SK-N-SH (cell line): ENCODE measurements around the gene PCBD1. TPM values are rescaled to one million over a fixed set of nuclear protein-coding genes. Genes with fewer than 3 reads are reported as not detected.

Source experiments
- CTCF ChIA-PET: fragments of 300-600, 350-600 bp; formaldehyde crosslinking; extraction: SDS; loops from one replicate; lab custom pipeline; 2021; lab: Yijun Ruan, JAX
- POLR2A ChIA-PET: fragments of 350-600 bp; sonication (Branson Sonifier 250); formaldehyde crosslinking; extraction: SDS; loops from one replicate; lab custom pipeline; 2020; ENCODE audit warnings: antibody characterized with exemption, inconsistent platforms; lab: Yijun Ruan, JAX
- DNase-seq: peaks from one replicate; pipeline ENCODE4 v3.0.0; 2012
- H2AFZ ChIP-seq: fragments of 200-600 bp; sonication (generic); 2 replicates; pipeline ENCODE4 v1.8.1; 2016; ENCODE audit warnings: antibody characterized with exemption, mild to moderate bottlenecking, low read depth
- H3F3A ChIP-seq: fragments of 200-600 bp; sonication (generic); replicated peaks from 2 replicates; pipeline ENCODE3; 2016; ENCODE audit warnings: antibody characterized with exemption, mild to moderate bottlenecking; ENCODE audit not compliant: insufficient read depth
- H3K27ac ChIP-seq, 2 experiments: fragments of 200-500 bp in 1 of 2; fragments of 200-600 bp in 1 of 2; sonication (Bioruptor generic) in 1 of 2; sonication (generic), shearing (Covaris generic) in 1 of 2; 2 replicates each; pipeline versions ENCODE4 v1.5.1 to v1.6.1; 2014 to 2016; ENCODE audit warnings: low read depth in 2 of 2, inconsistent platforms in 1 of 2, low read length in 1 of 2, mild to moderate bottlenecking in 1 of 2, mixed read lengths in 1 of 2
- H3K27me3 ChIP-seq: fragments of 200-600 bp; sonication (generic), shearing (Covaris generic); 2 replicates; pipeline ENCODE4 v1.6.1; 2016; ENCODE audit warnings: mixed run types; ENCODE audit not compliant: insufficient read depth
- H3K36me3 ChIP-seq, 2 experiments: fragments of 200-500 bp in 1 of 2; fragments of 200-600 bp in 1 of 2; sonication (Bioruptor generic) in 1 of 2; sonication (generic) in 1 of 2; replicated peaks in 1 of 2; 2 replicates each; pipeline versions ENCODE3 to v1.5.1; 2014 to 2016; ENCODE audit warnings: low read length in 1 of 2, mild to moderate bottlenecking in 1 of 2; ENCODE audit not compliant: insufficient read depth in 2 of 2, control insufficient read depth in 1 of 2
- H3K4me1 ChIP-seq, 2 experiments: fragments of 200-500 bp in 1 of 2; fragments of 200-600 bp in 1 of 2; sonication (Bioruptor generic) in 1 of 2; sonication (generic), shearing (Covaris generic) in 1 of 2; 2 replicates each; pipeline versions ENCODE4 v1.5.1 to v1.6.1; 2014 to 2016; ENCODE audit warnings: low read depth in 1 of 2, low read length in 1 of 2, mixed run types in 1 of 2; ENCODE audit not compliant: insufficient read depth in 2 of 2, control insufficient read depth in 1 of 2
- H3K4me2 ChIP-seq: fragments of 200-600 bp; sonication (generic), shearing (Covaris generic); 2 replicates; pipeline ENCODE4 v1.6.1; 2017; ENCODE audit warnings: mixed run types
- H3K4me3 ChIP-seq, 2 experiments: fragments of 200-500 bp in 1 of 2; fragments of 200-600 bp in 1 of 2; sonication (Bioruptor generic) in 1 of 2; sonication (generic), shearing (Covaris generic) in 1 of 2; 2 replicates each; pipeline versions ENCODE4 v1.5.1 to v1.8.1; 2014 to 2016; ENCODE audit warnings: low read depth in 2 of 2, inconsistent platforms in 1 of 2, low read length in 1 of 2, mild to moderate bottlenecking in 1 of 2, mixed read lengths in 1 of 2, moderate library complexity in 1 of 2
- H3K79me2 ChIP-seq: fragments of 200-600 bp; sonication (generic); 2 replicates; pipeline ENCODE4 v1.8.1; 2017; ENCODE audit warnings: mild to moderate bottlenecking; ENCODE audit not compliant: insufficient read depth
- H3K9ac ChIP-seq: fragments of 200-600 bp; sonication (generic); 2 replicates; pipeline ENCODE4 v1.6.1; 2017; ENCODE audit warnings: mixed run types
- H3K9me2 ChIP-seq: fragments of 200-600 bp; sonication (generic); 2 replicates; pipeline ENCODE4 v1.6.1; 2017; ENCODE audit warnings: mixed run types
- H3K9me3 ChIP-seq: fragments of 200-600 bp; sonication (generic); 2 replicates; pipeline ENCODE4 v1.6.1; 2017; ENCODE audit warnings: mixed run types, mild to moderate bottlenecking, moderate library complexity
- H4K20me1 ChIP-seq: fragments of 200-600 bp; sonication (generic); 2 replicates; pipeline ENCODE4 v1.6.1; 2017; ENCODE audit warnings: mild to moderate bottlenecking, mixed run types; ENCODE audit not compliant: insufficient read depth
- CHD2 ChIP-seq: fragments of 150-350 bp; IDR thresholded peaks from 2 replicates; pipeline ENCODE4 v1.6.1; 2018; ENCODE audit warnings: low read length; ENCODE audit not compliant: partially characterized antibody
- CTCF ChIP-seq: fragments of 200-600 bp; sonication (generic); IDR thresholded peaks from 2 replicates; pipeline ENCODE4 v1.6.1; 2017; ENCODE audit warnings: antibody characterized with exemption, mild to moderate bottlenecking, moderate library complexity
- ELF1 ChIP-seq: IDR thresholded peaks from 2 replicates; pipeline ENCODE4 v1.4.0; 2012
- EP300 ChIP-seq, 2 experiments: IDR thresholded peaks; 2 replicates each; pipeline versions ENCODE4 v1.4.0 to v1.6.1; 2012; ENCODE audit warnings: borderline replicate concordance in 1 of 2, low read depth in 1 of 2, low read length in 1 of 2
- EZH2phosphoT487 ChIP-seq: fragments of 200-600 bp; sonication (generic); IDR thresholded peaks from 2 replicates; pipeline ENCODE4 v1.6.1; 2017; ENCODE audit warnings: low read depth, mixed run types, mild to moderate bottlenecking, antibody characterized with exemption, moderate library complexity, borderline replicate concordance
- FOSL2 ChIP-seq: IDR thresholded peaks from 2 replicates; pipeline ENCODE4 v1.4.0; 2012; ENCODE audit warnings: low read depth, mild to moderate bottlenecking, moderate library complexity, borderline replicate concordance
- FOXM1 ChIP-seq: IDR thresholded peaks from 2 replicates; pipeline ENCODE4 v1.4.0; 2012; ENCODE audit warnings: low read depth, mild to moderate bottlenecking
- GABPA ChIP-seq: IDR thresholded peaks from 2 replicates; pipeline ENCODE4 v1.4.0; 2012; ENCODE audit warnings: low read depth, mild to moderate bottlenecking
- GATA2 ChIP-seq: sonication (generic); formaldehyde crosslinking; IDR thresholded peaks from 2 replicates; pipeline ENCODE4 v1.5.0; 2020; ENCODE audit warnings: mild to moderate bottlenecking, missing genetic modification reagents
- IRF3 ChIP-seq: fragments of 150-350 bp; IDR thresholded peaks from 2 replicates; pipeline ENCODE4 v1.6.1; 2016; ENCODE audit warnings: mild to moderate bottlenecking, low read depth, low read length
- MAX ChIP-seq: IDR thresholded peaks from 2 replicates; pipeline ENCODE4 v1.4.0; 2012; ENCODE audit warnings: low read depth
- MEF2A ChIP-seq: IDR thresholded peaks from 2 replicates; pipeline ENCODE4 v1.4.0; 2012; ENCODE audit warnings: low read depth, borderline replicate concordance
- NFIC ChIP-seq: IDR thresholded peaks from 2 replicates; pipeline ENCODE4 v1.4.0; 2012; ENCODE audit warnings: borderline replicate concordance
- NRF1 ChIP-seq: IDR thresholded peaks from 2 replicates; pipeline ENCODE4 v1.6.1; 2012; ENCODE audit warnings: low read depth, mild to moderate bottlenecking, low read length
- PBX3 ChIP-seq: IDR thresholded peaks from 2 replicates; pipeline ENCODE4; 2012
- RAD21 ChIP-seq: IDR thresholded peaks from 2 replicates; pipeline ENCODE4 v1.6.1; 2012; ENCODE audit warnings: mild to moderate bottlenecking, low read length
- RFX5 ChIP-seq: IDR thresholded peaks from 2 replicates; pipeline ENCODE4 v1.6.1; 2012; ENCODE audit warnings: mild to moderate bottlenecking, improper control_type of control experiment, low read length
- SIN3A ChIP-seq: IDR thresholded peaks from 2 replicates; pipeline ENCODE4 v1.6.1; 2012; ENCODE audit warnings: low read depth, mild to moderate bottlenecking, low read length, moderate library complexity, borderline replicate concordance
- TAF1 ChIP-seq: IDR thresholded peaks from 2 replicates; pipeline ENCODE4 v1.6.1; 2012; ENCODE audit warnings: low read depth, mild to moderate bottlenecking, low read length, moderate library complexity, borderline replicate concordance
- USF2 ChIP-seq: fragments of 150-350 bp; IDR thresholded peaks from 2 replicates; pipeline ENCODE4 v1.6.1; 2017; ENCODE audit warnings: antibody characterized with exemption, low read length, low read depth, borderline replicate concordance
- YY1 ChIP-seq: IDR thresholded peaks from 2 replicates; pipeline ENCODE4 v1.4.0; 2012; ENCODE audit warnings: low read depth, mild to moderate bottlenecking
- WGBS: methylation state at CpG from one replicate; pipeline ENCODE4 v1.1.6; 2017; ENCODE audit warnings: low lambda C conversion rate; 5-methylcytosine and 5-hydroxymethylcytosine counted together
- polyA plus RNA-seq, 3 experiments: library from polyadenylated mRNA; depleted of rRNA; stranded (reverse); fragments of >200 nt; gene quantifications; 2 replicates each; pipeline ENCODE4 v1.2.3, GENCODE V29; 2012

The PCBD1 gene
- polyA plus RNA-seq, 1 of the 3 experiments (the other 2 are of a cell fraction): 112 TPM

GRCh38 chr10:70872291-70872690 is 16.1 kb downstream of the PCBD1 start:
- H3K27ac ChIP-seq: peak overlapping the region in 1 of 2 experiments; percentile 74; a peak in 2 of 4 replicates
- POLR2A ChIA-PET: interaction anchor here (0.7 kb wide), 1 partner anchor 118 kb away, joined by 3 read pairs; no protein-coding TSS in a partner anchor

GRCh38 chr10:70866424-70866823 is 21.9 kb downstream of the PCBD1 start:
- Histone ChIP-seq H3K4me1 (peaks cover 0 to 12% of the 10 kb centered on the region in 2 experiments; a peak in 2 of 4 replicates), H3K4me2 (no peak overlapping the region), H3K79me2 (no peaks in the 10 kb centered on the region), H2AFZ (no peak overlapping the region), H3K9me3 (no peaks in the 10 kb centered on the region), H3K9ac (no peak overlapping the region), H3F3A (no peaks in the 10 kb centered on the region), H3K27me3 (no peaks in the 10 kb centered on the region), H4K20me1 (no peaks in the 10 kb centered on the region), H3K9me2 (no peaks in the 10 kb centered on the region), H3K27ac (no peak overlapping the region), H3K4me3 (no peak overlapping the region), H3K36me3 (peaks cover 37 to 42% of the 10 kb centered on the region in 2 experiments)
- WGBS: 98% methylated on average over 4 of the region's 4 CpGs
- ChIA-PET POLR2A (no interaction called here), CTCF (interaction anchor here (0.6 to 1.1 kb wide), 3 partner anchors 12 to 50 kb away, joined by 3 read pairs; no protein-coding TSS in a partner anchor)
- DNase-seq: no peak
- no peak for TF ChIP-seq EZH2phosphoT487
- no peak for TF ChIP-seq CHD2
- TF ChIP-seq EP300 (IDR thresholded peaks at IDR 0.05; ENCODE audit: borderline replicate concordance in 1 of 2, low read depth in 1 of 2, low read length in 1 of 2): no peak
- TF ChIP-seq CTCF: no peak
- no peak for TF ChIP-seq FOSL2
- no peak for TF ChIP-seq NFIC
- TF ChIP-seq USF2: no peak

More at GRCh38 chr10:70872291-70872690, 16.1 kb downstream of the PCBD1 start:
- H4K20me1 ChIP-seq: no peaks in the 10 kb centered on the region
- H3K9me3 ChIP-seq: no peaks in the 10 kb centered on the region
- no peak overlapping the region for H3K4me2 ChIP-seq
- peaks cover 40 to 62% of the 10 kb centered on the region in 2 experiments for H3K36me3 ChIP-seq
- H3K4me1 ChIP-seq: peaks cover 0 to 26% of the 10 kb centered on the region in 2 experiments; a peak in 2 of 4 replicates
- H3K9me2 ChIP-seq: no peaks in the 10 kb centered on the region
- DNase-seq: no peak
- H3K9ac ChIP-seq: no peak overlapping the region
- H3K79me2 ChIP-seq: no peaks in the 10 kb centered on the region
- CTCF ChIA-PET: interaction anchor here (0.5 to 2.9 kb wide), 5 partner anchors 14 to 323 kb away, joined by 3 to 14 read pairs (median 3); partner anchors contain the start of gene SGPL1
- H3F3A ChIP-seq: no peaks in the 10 kb centered on the region
- no peak overlapping the region for H3K4me3 ChIP-seq
- H2AFZ ChIP-seq: no peak overlapping the region
- TF ChIP-seq RAD21 (no peak), IRF3 (no peak), RFX5 (no peak), MEF2A (no peak), TAF1 (no peak), SIN3A (no peak), FOXM1 (no peak), GABPA (no peak), YY1 (no peak), FOSL2 (no peak), ELF1 (no peak), NRF1 (no peak), PBX3 (no peak), MAX (no peak), NFIC (no peak), GATA2 (CRISPR knock-in tag) (no peak)
- WGBS: 77% methylated on average over 7 of the region's 7 CpGs
- H3K27me3 ChIP-seq: no peaks in the 10 kb centered on the region
